ENCODE data around the gene SATB2. TPM values are rescaled to one million over a fixed set of nuclear protein-coding genes. Genes with fewer than 3 reads are reported as not detected.

SATB2 gene
- polyA plus RNA-seq, 3 donors = 12.8 to 13.9 (median 13.1) TPM

DNA sequence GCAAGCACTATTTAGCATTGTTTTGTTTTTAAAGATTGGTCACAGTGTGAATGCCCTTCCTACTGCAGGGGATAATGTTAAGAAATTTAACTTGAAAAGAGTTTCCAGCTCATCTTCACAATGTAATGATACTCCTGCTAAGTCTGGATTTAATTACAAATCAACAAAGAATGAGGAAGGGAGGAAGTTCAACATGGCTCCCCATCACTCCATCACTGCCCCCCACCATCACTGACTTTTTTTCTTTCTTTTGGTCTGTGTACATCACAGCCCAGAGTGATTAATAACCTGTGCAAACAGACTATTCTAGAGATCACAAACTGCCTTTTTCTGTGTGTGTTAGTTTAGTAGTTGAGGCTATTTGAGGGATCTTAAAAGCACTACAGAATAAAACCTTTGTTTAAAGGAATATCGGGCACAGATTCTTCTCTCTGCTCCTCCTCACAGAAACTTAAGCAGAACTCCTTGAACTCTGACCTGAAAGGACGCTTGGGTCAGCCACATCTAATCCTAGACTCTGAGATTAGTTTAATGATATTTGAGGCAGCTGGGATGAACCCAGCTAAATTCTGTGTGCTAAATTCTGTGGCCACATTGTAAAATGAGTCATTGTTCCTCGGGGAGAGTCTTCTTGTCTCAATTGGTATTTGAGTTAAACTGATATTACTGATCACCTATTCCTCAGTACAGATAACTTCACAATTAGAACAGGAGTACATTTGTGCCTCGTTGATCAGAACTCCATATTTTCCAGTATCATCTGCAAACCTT lies 47.8 kb downstream of the SATB2 start:
- DNase-seq (ENCODE audit: low read depth in 3 of 3, low spot score in 2 of 3) = no peak

DNA sequence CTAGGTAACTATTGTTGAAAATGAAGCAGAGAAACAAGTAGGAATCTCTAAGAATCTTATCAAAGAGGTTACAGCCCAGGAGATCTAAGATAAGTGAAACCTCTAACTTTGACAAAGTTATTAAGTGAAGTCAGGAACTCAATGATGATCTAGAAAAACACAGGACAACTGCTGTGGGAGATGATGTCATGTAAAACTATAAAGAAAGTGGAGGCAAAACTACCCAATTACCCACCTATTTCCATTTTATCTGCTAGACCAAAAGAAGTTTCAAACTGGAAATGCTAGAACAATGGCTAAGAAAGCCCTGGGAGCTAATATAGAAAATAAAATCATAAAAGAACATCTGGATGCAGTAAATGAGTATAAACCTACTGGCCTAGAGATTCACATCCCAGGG lies 50.3 kb downstream of the SATB2 start:
- no peak for DNase-seq (ENCODE audit: low read depth in 3 of 3, low spot score in 2 of 3)

DNA sequence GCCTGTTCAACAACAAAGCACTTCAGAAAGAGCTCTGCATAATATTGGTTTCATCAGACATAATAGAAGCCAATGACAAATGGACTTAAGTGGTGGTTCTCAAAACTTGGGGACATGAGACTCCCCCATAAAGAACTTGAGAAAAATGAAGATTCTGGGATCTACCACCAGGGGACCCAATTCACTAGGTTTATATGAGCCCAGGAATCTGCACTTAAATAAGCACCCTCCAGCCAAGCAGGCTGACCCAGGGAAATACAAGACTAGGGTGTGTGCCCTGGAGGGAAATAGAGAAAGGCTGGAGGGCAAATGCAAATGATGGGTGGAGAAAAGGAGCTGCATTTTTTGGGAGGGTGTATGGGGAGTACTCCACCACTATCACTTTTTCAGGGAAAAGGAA lies 52.5 kb downstream of the SATB2 start:
- DNase-seq (ENCODE audit: low read depth in 3 of 3, low spot score in 2 of 3) = no peak

DNA sequence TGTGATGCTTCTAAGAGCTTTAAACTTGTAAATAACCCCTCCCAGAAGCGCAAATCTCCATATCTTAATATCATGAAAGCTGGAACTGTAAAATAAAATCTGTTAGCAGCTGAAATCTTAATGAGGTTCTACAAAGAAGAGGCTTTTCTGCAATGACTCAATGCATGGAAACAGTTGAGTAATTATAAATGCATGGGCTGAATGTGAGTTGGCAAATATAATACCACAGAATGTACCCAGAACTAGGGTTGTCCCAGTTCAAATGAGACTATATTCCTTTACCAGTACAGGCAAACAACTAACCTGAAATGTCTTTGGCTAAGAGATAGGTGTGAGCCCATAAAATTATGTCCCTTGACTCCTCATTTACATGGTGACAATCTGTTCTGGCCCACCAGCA lies 52.9 kb downstream of the SATB2 start:
- DNase-seq (ENCODE audit: low read depth in 3 of 3, low spot score in 2 of 3) = no peak

DNA sequence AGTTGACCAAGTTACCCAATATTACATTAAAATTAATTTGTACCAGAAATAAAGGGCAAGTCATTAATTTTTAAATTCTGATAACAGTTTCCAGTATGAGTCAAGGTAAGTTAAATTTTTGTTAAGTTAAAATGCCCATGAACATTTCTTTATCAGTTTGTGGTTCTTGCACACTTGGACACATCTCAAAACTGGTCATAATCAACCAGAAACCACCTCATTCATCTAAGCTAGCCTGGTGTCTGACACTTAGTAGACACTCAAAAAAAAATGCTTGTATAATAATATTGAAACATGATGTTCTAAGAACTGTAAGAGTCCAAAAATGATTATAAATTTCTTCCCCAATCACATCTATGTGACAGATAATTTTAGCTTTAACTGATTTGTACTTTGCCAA lies 62.4 kb downstream of the SATB2 start:
- DNase-seq (ENCODE audit: low read depth in 3 of 3, low spot score in 2 of 3) = no peak

DNA sequence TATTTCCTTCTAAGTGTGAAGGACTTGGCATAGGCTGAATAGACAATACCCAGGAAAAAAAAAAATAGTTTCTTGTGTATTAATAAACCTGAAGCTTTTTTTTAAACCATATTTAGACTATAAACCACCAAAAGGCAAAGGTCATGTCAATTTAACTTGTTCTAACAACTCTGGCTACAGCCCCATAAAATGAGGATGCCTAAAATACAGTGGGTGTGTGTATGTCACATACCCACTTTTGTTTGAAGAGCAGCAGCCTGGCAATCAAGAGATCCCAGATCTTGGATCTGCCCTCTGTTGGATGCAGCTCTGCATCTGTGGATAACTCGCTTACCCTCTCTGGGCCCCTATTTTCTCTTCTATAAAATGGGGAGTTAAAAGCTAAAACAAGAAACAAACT lies 65.4 kb downstream of the SATB2 start:
- DNase-seq (ENCODE audit: low read depth in 3 of 3, low spot score in 2 of 3) = no peak

DNA sequence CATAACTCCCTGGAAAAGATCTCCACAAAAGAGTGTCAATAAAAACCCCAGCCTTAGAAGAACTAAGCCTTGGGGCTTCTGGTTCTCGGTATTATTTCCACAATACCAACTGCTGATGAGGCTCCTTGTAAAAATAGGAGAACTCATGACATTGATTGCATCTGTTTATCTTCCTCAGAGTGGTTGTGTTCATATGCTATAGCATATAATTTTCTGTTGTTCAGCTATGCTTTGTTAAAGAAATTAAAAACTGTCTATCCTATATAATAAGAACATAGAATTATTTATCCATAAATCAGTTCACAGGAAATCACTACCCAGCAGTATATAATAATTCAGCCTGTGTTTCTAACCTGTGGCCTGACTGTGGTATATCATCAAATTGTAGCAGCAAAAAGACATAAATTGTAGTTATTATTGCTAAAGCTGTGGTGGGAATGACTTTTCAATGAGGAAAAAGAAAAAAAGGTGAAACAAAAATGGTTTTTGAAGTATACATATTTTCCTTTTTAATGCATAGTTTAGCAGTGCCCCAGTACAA lies 68.9 kb downstream of the SATB2 start:
- DNase-seq (ENCODE audit: low read depth in 3 of 3, low spot score in 2 of 3) = no peak

DNA sequence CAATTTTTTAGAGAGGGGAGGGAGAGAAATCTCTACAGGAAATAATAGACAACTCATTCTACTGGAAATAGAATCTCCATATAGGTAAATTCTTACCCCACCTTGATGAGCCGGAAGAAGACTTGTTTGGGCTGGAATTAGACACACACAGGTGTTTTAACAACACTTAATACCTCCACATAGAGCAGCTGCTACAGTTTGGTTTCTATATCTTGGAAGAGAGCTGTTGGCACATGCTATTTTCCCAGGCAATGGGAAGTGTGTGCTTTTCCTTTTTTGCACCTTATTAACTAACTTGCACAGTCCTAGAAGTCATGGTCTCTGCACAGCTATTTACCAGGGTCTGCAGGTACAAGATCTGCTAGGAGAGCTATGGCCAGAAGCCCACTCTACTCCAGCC lies 73.7 kb downstream of the SATB2 start:
- DNase-seq (ENCODE audit: low read depth in 3 of 3, low spot score in 2 of 3) = no peak

DNA sequence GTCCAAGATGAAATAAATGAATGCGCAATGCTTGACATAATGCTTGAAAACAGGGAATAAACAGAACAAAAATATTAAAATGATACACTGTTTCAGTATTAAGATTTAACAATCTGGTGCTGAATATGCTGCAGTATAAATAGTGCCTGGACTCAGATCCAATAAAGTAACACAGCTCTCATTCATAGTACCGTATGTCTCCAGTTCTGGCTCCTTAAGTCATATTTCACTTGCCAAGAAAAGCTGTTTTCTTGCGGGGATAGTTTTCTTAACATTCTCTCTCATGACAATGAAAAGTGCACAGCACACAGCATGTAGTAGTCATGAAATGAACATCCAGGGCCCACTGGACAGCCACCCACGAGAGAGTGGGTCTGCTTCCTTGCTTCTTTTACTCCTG lies 74.7 kb downstream of the SATB2 start:
- DNase-seq (ENCODE audit: low read depth in 3 of 3, low spot score in 2 of 3) = no peak

DNA sequence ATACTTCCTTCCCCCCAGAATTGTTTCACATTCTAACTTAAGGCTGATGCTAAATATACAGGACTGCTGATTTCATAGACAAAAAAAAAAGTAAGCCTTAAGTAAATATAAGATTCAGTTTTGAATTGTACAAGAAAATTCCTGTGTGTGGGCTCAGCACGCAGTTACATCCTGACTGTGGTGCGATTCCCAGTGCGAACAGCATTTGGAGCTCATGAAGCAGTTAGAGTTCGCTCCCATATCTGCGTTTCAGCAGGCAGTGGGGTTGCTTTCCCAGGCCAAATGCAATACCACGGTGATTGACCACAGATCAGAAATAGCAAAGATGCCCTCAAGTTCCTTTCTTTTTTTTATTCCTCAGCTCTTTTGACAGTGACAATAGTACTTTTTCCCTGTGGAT lies 75.6 kb downstream of the SATB2 start:
- DNase-seq (ENCODE audit: low read depth in 3 of 3, low spot score in 2 of 3) = no peak

DNA sequence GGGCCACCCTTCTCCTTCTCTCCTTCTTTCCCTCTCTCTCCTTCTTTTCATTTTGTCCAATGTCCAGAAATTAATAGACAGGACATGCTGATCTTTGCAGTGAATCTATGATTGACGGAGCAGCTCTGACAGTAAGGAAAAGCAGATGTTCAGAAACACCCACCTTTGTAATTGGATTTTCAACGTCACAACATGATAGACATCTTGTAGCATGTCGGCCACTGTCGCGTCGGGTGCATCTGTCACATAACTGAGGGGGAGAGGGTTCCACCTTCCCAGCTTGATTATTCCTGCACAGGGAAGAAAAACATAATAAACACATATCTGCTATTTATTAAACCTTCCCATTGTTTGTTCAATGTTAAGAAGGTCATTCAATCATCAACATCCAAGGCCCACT lies 76.2 kb downstream of the SATB2 start:
- DNase-seq (ENCODE audit: low read depth in 3 of 3, low spot score in 2 of 3) = no peak

DNA sequence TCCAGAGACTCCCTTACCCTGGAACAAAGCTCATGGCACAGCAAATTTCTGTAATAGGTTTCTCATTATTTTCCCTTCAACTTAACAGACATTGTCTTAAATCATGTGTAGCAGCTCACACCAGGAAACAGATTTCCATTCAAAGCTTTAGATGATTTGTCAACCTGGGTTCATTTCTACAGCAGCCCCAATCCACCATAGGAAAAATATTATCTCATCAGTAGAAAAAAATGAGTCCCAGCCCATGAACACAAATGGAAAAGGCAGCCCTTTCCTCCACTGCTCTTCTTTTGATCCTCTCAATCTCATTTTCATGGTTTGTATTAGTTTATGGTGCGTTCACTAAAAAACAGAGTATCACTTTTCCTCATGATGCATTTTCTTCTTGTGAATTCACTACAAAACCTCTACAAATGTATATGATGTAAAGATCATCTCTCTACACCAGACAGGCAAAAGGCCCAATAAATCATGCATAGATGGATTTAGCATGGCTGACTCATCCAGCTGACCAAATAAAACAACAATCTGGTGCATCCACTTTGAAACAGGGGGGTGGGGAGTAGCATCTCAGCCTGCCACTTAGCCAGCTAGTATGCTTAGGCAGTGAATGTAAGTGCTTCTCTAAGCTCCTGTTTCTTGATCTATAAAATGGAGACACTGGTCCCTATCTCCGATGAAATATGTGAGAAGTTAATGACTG lies 78.6 kb downstream of the SATB2 start:
- DNase-seq (ENCODE audit: low read depth in 3 of 3, low spot score in 2 of 3) = no peak

DNA sequence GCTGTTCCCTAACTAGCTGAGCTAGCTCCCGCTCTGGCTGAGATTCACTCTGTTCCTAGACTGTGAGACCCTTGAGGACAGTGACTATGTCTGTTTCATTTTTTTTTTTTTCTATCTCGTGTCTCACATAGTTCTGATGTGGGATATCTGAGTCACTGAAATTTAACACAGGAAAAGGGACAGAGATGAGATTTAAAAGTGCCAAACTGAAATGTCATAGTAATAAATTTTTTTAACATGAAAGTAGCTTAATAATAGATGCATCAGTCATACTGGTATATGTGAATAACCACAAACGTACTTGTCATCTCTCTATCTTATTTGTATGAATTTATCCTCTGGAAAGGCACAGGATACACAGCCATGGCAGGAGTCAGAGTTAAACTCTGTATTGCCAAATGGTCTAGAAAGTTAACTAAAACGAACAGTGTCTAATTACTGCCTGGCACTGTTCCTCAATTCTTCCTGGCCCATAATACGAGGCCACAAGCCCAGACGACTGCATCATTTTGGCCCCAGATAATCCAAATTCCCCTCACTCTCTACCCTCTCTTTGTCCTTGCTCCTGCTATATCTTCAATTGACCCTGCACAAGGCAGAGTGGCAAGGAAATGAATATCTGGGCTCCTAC lies 87.5 kb downstream of the SATB2 start:
- no peak for DNase-seq (ENCODE audit: low read depth in 3 of 3, low spot score in 2 of 3)

DNA sequence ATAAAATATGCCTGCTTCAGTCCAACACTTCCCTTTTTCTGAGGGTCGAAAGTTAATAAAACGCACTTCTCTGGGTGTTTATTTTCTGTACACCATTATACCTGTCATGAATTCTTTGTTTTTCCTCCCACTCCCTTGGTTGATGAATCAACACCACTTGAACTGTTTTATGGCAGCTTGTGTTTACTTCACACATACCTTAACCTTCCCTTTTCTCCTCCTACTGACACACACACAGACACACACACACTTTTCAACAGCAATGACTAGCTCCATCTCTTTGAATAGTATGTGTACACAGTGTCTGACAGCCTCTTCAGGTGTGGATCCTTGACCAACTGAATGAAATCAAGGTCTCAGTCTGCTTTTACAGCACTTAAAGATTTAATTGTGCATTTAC lies 91.3 kb downstream of the SATB2 start:
- DNase-seq (ENCODE audit: low read depth in 3 of 3, low spot score in 2 of 3) = no peak

DNA sequence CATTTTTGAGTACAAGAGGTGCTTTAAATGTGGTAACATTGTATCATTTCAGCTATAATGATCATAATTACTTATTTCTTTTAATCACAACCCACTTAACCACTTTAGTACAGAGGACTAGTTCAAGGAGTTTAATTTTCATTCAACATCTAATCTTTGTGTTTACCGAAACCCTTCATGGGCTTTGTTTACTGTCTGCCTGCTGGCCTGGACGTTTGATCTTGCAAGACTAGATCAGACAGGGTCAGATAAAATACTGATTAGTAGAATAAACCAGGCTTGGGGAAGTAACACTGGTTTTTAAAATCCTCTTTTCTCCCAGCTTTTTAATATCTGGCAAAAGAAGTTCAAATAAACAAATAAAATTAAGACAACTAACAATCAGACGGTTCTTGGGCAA lies 93.6 kb downstream of the SATB2 start:
- no peak for DNase-seq (ENCODE audit: low read depth in 3 of 3, low spot score in 2 of 3)

DNA sequence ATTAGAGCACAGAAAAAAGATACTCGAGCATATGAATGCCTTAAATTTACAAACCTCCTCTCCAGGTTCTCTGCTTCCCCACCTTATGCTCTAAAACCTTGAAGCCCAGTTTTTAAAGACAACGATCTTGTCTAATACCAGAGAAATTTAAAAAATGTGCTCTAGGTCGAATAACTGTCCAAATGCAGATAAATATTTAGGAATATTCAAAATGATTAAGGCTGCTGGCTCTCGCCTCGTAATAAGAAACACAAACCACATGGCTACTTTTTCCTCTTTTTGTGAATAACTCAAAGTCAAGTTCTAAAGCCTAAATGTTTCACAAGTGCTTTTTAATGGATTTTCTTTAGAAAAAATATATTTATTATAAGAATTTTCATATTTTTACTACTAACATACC lies 101.3 kb downstream of the SATB2 start:
- no peak for DNase-seq (ENCODE audit: low read depth in 3 of 3, low spot score in 2 of 3)

DNA sequence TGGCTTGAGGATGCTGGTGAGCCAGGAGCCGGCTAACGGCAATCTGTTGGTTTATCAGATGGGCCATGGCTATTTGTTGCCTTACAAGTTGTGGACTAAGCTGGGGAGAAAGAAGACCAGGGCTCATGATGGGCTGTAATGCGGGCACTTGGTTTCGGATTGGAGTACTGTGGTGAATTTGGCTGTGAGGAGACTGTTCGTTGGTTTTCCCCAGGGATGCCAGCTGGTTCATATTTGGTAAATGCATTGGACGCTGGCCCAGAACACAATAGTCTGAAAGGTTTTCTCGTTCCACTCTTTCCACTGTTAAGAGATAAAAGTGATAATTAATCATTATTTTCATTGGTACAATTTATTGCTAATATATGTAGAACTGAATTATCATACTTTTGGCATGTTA lies 108.9 kb downstream of the SATB2 start:
- DNase-seq (ENCODE audit: low read depth in 3 of 3, low spot score in 2 of 3) = no peak

DNA sequence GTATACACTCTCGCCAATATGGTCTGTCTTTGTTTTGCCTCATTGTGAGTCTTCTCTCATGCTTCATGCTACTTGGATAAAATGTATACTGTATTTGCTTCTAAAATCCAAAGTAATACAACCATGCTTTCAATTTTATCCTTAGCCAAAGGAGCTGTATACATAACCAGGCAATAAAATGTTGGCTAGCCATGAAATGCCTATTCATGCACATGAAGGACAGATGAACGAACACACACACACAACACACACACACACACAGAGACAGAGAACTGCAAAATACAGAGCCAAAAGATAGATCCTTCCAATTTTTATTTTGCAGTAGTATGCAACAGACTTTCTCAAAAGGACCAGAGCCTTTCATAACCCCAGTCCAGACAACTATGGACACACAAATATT lies 113.7 kb downstream of the SATB2 start:
- DNase-seq (ENCODE audit: low read depth in 3 of 3, low spot score in 2 of 3) = no peak

DNA sequence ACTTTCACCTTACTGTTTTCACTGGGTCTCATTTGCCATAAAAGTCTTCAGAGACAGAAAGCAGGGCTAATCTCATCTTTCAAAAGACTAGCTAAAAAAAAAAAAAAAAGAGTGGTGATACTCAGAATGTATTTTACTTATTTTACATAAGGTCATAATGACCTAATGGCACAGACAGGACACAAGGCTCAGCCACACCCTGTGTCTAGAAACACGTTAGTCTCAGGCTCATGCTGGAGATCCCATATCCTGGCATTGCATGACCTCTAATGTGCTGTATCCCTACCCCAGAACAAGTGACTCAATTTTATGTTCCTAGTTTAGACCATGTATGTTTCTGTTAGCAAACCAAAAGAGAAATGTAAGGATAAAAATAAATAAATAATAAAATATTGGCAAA lies 115.4 kb downstream of the SATB2 start:
- no peak for DNase-seq (ENCODE audit: low read depth in 3 of 3, low spot score in 2 of 3)

DNA sequence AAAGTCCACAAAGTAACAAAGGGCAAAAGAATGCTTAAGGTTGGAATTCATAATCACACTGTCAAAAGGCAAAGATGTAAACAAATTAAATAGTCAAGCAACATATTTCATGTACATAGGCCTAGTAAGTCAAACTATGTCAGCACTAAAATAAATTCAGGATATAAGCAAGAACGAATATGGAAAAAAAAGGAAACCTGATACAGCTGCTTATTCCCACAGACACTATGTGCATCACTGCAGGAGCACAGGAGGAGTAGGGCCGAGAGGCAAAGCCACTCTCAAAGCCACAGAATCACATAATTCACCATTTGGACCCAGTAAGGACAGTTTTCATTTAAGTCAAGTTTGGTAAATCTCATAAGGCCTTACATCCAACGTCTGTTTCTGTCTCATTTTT lies 116.6 kb downstream of the SATB2 start:
- no peak for DNase-seq (ENCODE audit: low read depth in 3 of 3, low spot score in 2 of 3)

DNA sequence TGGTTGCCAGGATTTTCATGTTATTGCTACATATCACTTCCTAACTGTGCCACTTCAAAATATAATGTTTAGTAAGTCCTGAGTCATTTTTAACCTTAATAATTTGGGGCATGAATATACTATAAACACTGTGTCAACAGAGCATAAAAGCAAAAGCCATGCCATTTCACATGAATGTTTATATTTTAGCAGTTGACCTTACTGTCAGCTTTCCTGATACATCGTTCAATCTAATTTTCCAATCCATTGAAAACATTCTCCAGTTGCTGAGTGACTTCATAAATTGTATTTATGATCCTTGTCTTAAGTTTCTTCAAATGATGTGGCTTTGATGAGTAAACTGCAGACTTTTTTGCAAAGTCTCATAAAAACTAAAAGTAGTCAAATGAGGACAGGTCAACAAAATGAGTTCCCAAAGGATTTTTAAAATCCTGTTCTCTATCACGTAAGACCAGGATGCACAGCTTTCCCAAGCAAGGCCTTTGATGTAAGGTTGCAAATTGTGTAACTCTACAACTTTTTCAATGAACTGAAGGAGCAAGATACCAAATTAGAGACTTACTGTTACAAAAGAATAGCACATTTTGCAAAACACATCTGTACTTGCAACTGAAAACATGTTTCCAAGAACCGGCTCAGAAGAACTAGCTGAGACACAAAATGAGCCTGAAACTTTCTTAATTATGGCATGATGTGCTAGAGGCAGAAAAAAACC lies 117.7 kb downstream of the SATB2 start:
- no peak for DNase-seq (ENCODE audit: low read depth in 3 of 3, low spot score in 2 of 3)
